ENCODE results near the gene SLC13A5. TPM values are rescaled to one million over a fixed set of nuclear protein-coding genes. Genes with fewer than 3 reads are reported as not detected.

SLC13A5 gene
- total and polyA plus RNA-seq, 10 of the 15 experiments (the other 5 are each of a cell fraction or from before 2014, with no cell fraction given): 0.23 TPM; not detected in 9

DNA sequence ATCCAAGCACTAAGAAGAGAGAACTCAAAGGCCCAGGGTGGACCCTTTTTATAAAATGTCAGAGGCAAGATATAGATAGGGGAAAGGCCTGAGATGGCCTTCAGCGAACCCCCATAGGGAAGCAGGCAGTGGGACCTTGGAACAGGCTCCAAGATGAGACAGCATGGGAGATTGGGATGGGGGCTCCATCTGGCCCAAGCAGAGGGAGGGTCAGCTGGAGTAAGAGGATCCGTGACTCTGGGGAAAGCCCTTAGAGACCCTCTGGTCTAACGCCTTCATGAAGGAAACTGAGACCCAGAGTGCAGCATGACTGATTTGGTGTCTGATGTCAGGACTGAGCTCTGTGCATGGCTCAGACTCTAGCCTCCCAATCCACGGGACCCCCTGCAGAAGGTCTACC is 30.8 kb downstream of the SLC13A5 start (continued):
- no peak for TF ChIP-seq GABPA (IDR thresholded peaks at IDR 0.05; ENCODE audit: low read depth)
- no peak for TF ChIP-seq CHD1 (IDR thresholded peaks at IDR 0.05; ENCODE audit: low read depth, low read length)
- no peak for TF ChIP-seq KLF5 (IDR thresholded peaks at IDR 0.05; ENCODE audit: partially characterized antibody)
- TF ChIP-seq PRDM15 (CRISPR knock-in tag; IDR thresholded peaks at IDR 0.05): no peak
- TF ChIP-seq ZNF687 (IDR thresholded peaks at IDR 0.05): no peak
- no peak for TF ChIP-seq NR2C1 (IDR thresholded peaks at IDR 0.05)
- no peak for TF ChIP-seq HSF1 (IDR thresholded peaks at IDR 0.05; ENCODE audit: low read depth, low read length)
